HG03097 (cell line): ENCODE results near the gene JARID2.
"Not testable (repeated sequence)": the region's sequence is repeated elsewhere in the genome, so short reads cannot be mapped to it uniquely, and the experiment has no call there.

Experiments
- ATAC-seq: cut with Tn5 transposase; IDR thresholded peaks from one replicate; pipeline ENCODE4 v1.9.1; 2021; ENCODE audit not compliant: unreplicated experiment, low FRiP score

Gene JARID2

GRCh38 chr6:15285682-15286294 is 39.9 kb downstream of the JARID2 start:
- ATAC-seq = no peak

- ATAC-seq = peak; percentile 76
These were observed 42.0 kb downstream of the JARID2 start for GRCh38 chr6:15287670-15288375.

GRCh38 chr6:15288856-15289255 is 43.0 kb downstream of the JARID2 start:
- no peak for ATAC-seq

GRCh38 chr6:15289456-15289855 is 43.6 kb downstream of the JARID2 start:
- not testable (repeated sequence) for ATAC-seq

- no peak for ATAC-seq
These were observed 44.3 kb downstream of the JARID2 start for GRCh38 chr6:15290067-15290680.

- ATAC-seq = no peak
These were observed 45.3 kb downstream of the JARID2 start for GRCh38 chr6:15290962-15291704.

- ATAC-seq = no peak
These were observed 46.9 kb downstream of the JARID2 start for GRCh38 chr6:15292721-15293302.

- no peak for ATAC-seq
These were observed 47.8 kb downstream of the JARID2 start for GRCh38 chr6:15293674-15294073.

- ATAC-seq = no peak
These were observed 48.6 kb downstream of the JARID2 start for GRCh38 chr6:15294504-15294903.

GRCh38 chr6:15296249-15296648 is 50.4 kb downstream of the JARID2 start:
- no peak for ATAC-seq

GRCh38 chr6:15296735-15297134 is 50.9 kb downstream of the JARID2 start:
- no peak for ATAC-seq

- not testable (repeated sequence) for ATAC-seq
These were observed 51.3 kb downstream of the JARID2 start for GRCh38 chr6:15297167-15297566.

- ATAC-seq = no peak
These were observed 52.2 kb downstream of the JARID2 start for GRCh38 chr6:15297895-15298590.

- ATAC-seq = peak; percentile 65
These were observed 53.7 kb downstream of the JARID2 start for GRCh38 chr6:15299430-15300131.

GRCh38 chr6:15301179-15302006 is 55.5 kb downstream of the JARID2 start:
- ATAC-seq = no peak

GRCh38 chr6:15303162-15303919 is 57.5 kb downstream of the JARID2 start:
- ATAC-seq = no peak

GRCh38 chr6:15303920-15304291 is 58.0 kb downstream of the JARID2 start:
- no peak for ATAC-seq
